GM12878 (cell line): ENCODE results near the gene TCERG1L.

Experiments
- ASH2L ChIP-seq: fragments of 300-600, 200-600 bp; sonication (generic); IDR thresholded peaks from 2 replicates; pipeline ENCODE4 v1.6.1; 2017; ENCODE audit warnings: low read depth, mild to moderate bottlenecking, borderline replicate concordance
- BACH1 ChIP-seq: fragments of 450-650 bp; IDR thresholded peaks from 2 replicates; pipeline ENCODE4 v1.6.1; 2017; ENCODE audit warnings: mild to moderate bottlenecking, borderline replicate concordance
- BCL11A ChIP-seq: IDR thresholded peaks from 2 replicates; pipeline ENCODE4 v1.6.1; 2011; ENCODE audit warnings: low read depth, low read length
- BMI1 ChIP-seq: fragments of 450-650 bp; IDR thresholded peaks from 2 replicates; pipeline ENCODE4 v1.6.1; 2016; ENCODE audit warnings: mild to moderate bottlenecking, moderate library complexity, borderline replicate concordance
- FOS ChIP-seq: IDR thresholded peaks from 3 replicates; pipeline ENCODE4 v1.6.1; 2011; ENCODE audit warnings: borderline replicate concordance; ENCODE audit not compliant: insufficient read length; ENCODE audit errors: extremely low read depth
- POLR2A ChIP-seq: IDR thresholded peaks from 2 replicates; pipeline ENCODE4 v1.6.1; 2011; ENCODE audit warnings: low read depth, mild to moderate bottlenecking, low read length
- POLR2AphosphoS5 ChIP-seq: IDR thresholded peaks from 2 replicates; pipeline ENCODE4 v1.6.1; 2011; ENCODE audit warnings: mild to moderate bottlenecking, low read length, inconsistent platforms
- ZNF274 ChIP-seq: IDR thresholded peaks from one replicate; pipeline ENCODE4 v1.8.0; 2011; ENCODE audit not compliant: insufficient read length, insufficient read depth
- TF ChIP-seq, protein P1 (sequence below): IDR thresholded peaks from 2 replicates; pipeline ENCODE4 v1.6.1; 2012; ENCODE audit warnings: low read depth, low read length, improper control_type of control experiment
- TF ChIP-seq, protein P2 (sequence below), 3 experiments: IDR thresholded peaks in 2 of 3; conservative IDR thresholded peaks in 1 of 3; 2 replicates each; pipeline ENCODE4 v1.5.1; 2011; ENCODE audit warnings: low read depth in 3 of 3, low read length in 3 of 3, mild to moderate bottlenecking in 3 of 3, control low read depth in 2 of 3, moderate library complexity in 2 of 3, inconsistent platforms in 1 of 3, mixed read lengths in 1 of 3; ENCODE audit not compliant: control insufficient read depth in 2 of 3, insufficient read depth in 1 of 3; ENCODE audit errors: extremely low read depth in 1 of 3
- TF ChIP-seq, protein P3 (sequence below): fragments of 450-650 bp; IDR thresholded peaks from 2 replicates; pipeline ENCODE4 v1.6.1; 2017; ENCODE audit warnings: mild to moderate bottlenecking
- TF ChIP-seq, protein P4 (sequence below): fragments of 450-650 bp; IDR thresholded peaks from 2 replicates; pipeline ENCODE4 v1.6.1; 2018; ENCODE audit warnings: mild to moderate bottlenecking, low read depth, moderate library complexity; ENCODE audit not compliant: partially characterized antibody

DNA sequence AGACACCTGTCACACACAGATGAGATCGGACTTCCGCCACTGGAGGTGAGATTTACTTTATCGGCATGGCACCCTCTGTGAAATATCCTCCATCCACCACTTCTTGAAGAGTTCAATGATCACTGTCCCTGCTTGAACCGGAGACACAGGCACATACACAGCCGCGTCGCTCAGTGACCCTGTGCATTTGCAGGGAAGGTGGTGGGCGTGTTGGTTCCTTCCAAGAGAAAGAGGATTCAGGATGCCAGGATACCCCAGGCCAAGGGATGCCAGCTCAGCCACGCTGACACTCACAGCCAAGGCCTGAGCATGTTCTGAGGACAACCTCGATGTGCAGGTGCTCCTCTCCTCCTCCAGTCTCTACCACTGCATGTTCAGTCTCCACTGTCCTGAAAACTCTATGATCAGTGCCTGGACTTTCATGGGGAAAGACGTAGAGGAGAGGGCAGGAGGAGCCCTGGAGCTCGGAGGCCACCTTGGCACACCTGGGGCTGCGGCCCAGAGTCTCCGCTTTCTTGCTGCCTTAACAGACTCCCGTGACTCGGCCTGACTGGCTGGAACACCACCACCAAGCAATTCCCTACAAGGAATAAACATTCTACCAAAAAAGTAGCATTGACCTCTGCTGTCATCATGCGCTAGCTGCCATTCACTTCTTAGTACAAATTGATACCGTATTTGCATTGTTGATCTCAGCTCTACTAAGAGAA, 115.2 kb downstream of the TCERG1L start:
- TF ChIP-seq ZNF274 (no peak), ASH2L (no peak), POLR2A (no peak), BACH1 (no peak), POLR2AphosphoS5 (no peak), BMI1 (no peak), BCL11A (no peak), FOS (no peak)
- TF ChIP-seq, protein P1, sequence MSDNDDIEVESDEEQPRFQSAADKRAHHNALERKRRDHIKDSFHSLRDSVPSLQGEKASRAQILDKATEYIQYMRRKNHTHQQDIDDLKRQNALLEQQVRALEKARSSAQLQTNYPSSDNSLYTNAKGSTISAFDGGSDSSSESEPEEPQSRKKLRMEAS = no peak
- TF ChIP-seq, protein P2, sequence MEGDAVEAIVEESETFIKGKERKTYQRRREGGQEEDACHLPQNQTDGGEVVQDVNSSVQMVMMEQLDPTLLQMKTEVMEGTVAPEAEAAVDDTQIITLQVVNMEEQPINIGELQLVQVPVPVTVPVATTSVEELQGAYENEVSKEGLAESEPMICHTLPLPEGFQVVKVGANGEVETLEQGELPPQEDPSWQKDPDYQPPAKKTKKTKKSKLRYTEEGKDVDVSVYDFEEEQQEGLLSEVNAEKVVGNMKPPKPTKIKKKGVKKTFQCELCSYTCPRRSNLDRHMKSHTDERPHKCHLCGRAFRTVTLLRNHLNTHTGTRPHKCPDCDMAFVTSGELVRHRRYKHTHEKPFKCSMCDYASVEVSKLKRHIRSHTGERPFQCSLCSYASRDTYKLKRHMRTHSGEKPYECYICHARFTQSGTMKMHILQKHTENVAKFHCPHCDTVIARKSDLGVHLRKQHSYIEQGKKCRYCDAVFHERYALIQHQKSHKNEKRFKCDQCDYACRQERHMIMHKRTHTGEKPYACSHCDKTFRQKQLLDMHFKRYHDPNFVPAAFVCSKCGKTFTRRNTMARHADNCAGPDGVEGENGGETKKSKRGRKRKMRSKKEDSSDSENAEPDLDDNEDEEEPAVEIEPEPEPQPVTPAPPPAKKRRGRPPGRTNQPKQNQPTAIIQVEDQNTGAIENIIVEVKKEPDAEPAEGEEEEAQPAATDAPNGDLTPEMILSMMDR (IDR thresholded peaks at IDR 0.05 in 2 of 3, conservative IDR thresholded peaks at IDR 0.05 in 1 of 3; ENCODE audit: control insufficient read depth in 2 of 3, extremely low read depth in 1 of 3, insufficient read depth in 1 of 3, low read depth in 3 of 3, low read length in 3 of 3) = no peak
- TF ChIP-seq, protein P3, sequence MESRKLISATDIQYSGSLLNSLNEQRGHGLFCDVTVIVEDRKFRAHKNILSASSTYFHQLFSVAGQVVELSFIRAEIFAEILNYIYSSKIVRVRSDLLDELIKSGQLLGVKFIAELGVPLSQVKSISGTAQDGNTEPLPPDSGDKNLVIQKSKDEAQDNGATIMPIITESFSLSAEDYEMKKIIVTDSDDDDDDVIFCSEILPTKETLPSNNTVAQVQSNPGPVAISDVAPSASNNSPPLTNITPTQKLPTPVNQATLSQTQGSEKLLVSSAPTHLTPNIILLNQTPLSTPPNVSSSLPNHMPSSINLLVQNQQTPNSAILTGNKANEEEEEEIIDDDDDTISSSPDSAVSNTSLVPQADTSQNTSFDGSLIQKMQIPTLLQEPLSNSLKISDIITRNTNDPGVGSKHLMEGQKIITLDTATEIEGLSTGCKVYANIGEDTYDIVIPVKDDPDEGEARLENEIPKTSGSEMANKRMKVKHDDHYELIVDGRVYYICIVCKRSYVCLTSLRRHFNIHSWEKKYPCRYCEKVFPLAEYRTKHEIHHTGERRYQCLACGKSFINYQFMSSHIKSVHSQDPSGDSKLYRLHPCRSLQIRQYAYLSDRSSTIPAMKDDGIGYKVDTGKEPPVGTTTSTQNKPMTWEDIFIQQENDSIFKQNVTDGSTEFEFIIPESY = no peak
- TF ChIP-seq, protein P4, sequence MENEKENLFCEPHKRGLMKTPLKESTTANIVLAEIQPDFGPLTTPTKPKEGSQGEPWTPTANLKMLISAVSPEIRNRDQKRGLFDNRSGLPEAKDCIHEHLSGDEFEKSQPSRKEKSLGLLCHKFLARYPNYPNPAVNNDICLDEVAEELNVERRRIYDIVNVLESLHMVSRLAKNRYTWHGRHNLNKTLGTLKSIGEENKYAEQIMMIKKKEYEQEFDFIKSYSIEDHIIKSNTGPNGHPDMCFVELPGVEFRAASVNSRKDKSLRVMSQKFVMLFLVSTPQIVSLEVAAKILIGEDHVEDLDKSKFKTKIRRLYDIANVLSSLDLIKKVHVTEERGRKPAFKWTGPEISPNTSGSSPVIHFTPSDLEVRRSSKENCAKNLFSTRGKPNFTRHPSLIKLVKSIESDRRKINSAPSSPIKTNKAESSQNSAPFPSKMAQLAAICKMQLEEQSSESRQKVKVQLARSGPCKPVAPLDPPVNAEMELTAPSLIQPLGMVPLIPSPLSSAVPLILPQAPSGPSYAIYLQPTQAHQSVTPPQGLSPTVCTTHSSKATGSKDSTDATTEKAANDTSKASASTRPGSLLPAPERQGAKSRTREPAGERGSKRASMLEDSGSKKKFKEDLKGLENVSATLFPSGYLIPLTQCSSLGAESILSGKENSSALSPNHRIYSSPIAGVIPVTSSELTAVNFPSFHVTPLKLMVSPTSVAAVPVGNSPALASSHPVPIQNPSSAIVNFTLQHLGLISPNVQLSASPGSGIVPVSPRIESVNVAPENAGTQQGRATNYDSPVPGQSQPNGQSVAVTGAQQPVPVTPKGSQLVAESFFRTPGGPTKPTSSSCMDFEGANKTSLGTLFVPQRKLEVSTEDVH = no peak
